ENCODE data around the gene SLA2.
"Not testable (repeated sequence)": the region's sequence is repeated elsewhere in the genome, so short reads cannot be mapped to it uniquely, and the experiment has no call there.

DNA sequence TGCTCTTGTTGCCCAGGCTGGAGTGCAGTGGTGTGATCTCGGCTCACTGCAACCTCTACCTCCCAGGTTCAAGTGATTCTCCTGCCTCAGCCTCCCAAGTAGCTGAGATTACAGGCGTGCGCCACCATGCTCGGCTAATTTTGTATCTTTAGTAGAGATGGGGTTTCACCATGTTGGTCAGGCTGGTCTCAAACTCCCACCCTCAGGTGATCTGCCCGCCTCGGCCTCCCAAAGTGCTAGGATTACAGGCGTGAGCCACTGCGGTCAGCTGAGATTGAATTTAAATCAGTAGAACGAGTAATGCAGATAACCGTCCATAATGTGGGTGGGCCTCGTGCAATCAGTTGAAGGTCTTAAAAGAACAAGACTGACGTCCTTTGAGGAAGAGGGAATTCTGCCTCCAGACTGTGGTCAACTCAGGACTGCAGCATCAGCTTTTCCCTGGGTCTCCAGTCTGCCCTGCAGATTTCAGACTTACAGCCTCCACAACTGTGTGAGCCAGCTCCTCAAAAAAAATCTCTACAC, 7.1 kb downstream of the SLA2 start:
- TF ChIP-seq, protein P1, sequence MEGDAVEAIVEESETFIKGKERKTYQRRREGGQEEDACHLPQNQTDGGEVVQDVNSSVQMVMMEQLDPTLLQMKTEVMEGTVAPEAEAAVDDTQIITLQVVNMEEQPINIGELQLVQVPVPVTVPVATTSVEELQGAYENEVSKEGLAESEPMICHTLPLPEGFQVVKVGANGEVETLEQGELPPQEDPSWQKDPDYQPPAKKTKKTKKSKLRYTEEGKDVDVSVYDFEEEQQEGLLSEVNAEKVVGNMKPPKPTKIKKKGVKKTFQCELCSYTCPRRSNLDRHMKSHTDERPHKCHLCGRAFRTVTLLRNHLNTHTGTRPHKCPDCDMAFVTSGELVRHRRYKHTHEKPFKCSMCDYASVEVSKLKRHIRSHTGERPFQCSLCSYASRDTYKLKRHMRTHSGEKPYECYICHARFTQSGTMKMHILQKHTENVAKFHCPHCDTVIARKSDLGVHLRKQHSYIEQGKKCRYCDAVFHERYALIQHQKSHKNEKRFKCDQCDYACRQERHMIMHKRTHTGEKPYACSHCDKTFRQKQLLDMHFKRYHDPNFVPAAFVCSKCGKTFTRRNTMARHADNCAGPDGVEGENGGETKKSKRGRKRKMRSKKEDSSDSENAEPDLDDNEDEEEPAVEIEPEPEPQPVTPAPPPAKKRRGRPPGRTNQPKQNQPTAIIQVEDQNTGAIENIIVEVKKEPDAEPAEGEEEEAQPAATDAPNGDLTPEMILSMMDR (IDR thresholded peaks at IDR 0.05; ENCODE audit: low read depth, low read length) = not testable (repeated sequence)
- TF ChIP-seq POLR2A (IDR thresholded peaks at IDR 0.05; ENCODE audit: extremely low read depth, insufficient read length) = not testable (repeated sequence)
